ENCODE measurements around the gene KIAA0753. TPM values are rescaled to one million over a fixed set of nuclear protein-coding genes. Genes with fewer than 3 reads are reported as not detected.

Gene KIAA0753
- total and polyA plus RNA-seq, 2 of the 4 experiments (the other 2 are of a cell fraction) = 10.2 to 17.6 TPM

DNA sequence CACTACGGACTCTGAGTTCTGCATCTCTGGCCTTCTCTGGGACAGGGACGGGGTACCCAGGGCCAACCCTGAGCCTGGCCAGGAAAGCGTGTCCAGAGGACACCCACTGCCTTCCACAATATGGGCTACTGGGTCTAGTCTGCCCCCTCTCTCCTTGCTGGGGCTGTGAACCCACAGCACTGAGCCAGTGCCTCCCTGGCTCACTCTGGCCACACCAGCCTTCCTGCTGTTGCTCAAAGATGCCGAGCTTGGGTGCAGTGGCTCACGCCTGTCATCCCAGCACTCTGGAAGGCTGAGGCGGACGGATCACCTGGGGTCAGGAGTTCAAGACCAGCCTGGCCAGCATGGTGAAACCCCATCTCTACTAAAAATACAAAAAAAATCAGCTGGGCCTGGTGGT is 108.9 kb downstream of the KIAA0753 start:
- Histone ChIP-seq H4K5ac (ENCODE audit: low read depth, low read length) (no peak overlapping the region), H4K8ac (ENCODE audit: low read depth in 2 of 2, low read length in 2 of 2) (no peak overlapping the region), H3K18ac (ENCODE audit: low read depth, low read length) (no peak overlapping the region), H3K79me1 (ENCODE audit: low read depth in 1 of 2, low read length in 2 of 2) (no peaks in the 10 kb centered on the region), H3K9me3 (ENCODE audit: control insufficient read depth, insufficient read depth, low read length) (no peaks in the 10 kb centered on the region), H2BK20ac (ENCODE audit: low read depth, low read length) (no peak overlapping the region), H3K4ac (ENCODE audit: low read depth, low read length) (no peak overlapping the region), H3K36me3 (ENCODE audit: control insufficient read depth, insufficient read depth, low read length) (no peaks in the 10 kb centered on the region), H4K91ac (ENCODE audit: insufficient read depth, low read depth, low read length) (no peak overlapping the region), H3K23ac (ENCODE audit: low read depth, low read length) (no peak overlapping the region), H3K9me1 (ENCODE audit: insufficient read depth, low read length) (no peaks in the 10 kb centered on the region), H3K4me3 (ENCODE audit: insufficient read depth, low read depth, low read length) (no peak overlapping the region), H2AFZ (replicated peaks; ENCODE audit: low read length, poor library complexity) (no peak overlapping the region), H2BK5ac (ENCODE audit: low read depth, low read length, poor library complexity, severe bottlenecking) (no peak overlapping the region), H2AK9ac (replicated peaks; ENCODE audit: low read depth, low read length, poor library complexity) (no peak overlapping the region), H3K27ac (ENCODE audit: insufficient read depth, low read length) (no peak overlapping the region), H3K14ac (replicated peaks; ENCODE audit: low read depth, low read length) (no peak overlapping the region), H2AK5ac (ENCODE audit: low read depth, low read length) (no peak overlapping the region), H2BK120ac (ENCODE audit: low read depth, low read length) (no peak overlapping the region), H3K27me3 (ENCODE audit: control insufficient read depth, insufficient read depth, low read length) (no peaks in the 10 kb centered on the region), H2BK15ac (ENCODE audit: low read depth, low read length) (no peak overlapping the region), H3K56ac (ENCODE audit: extremely low read depth, insufficient read depth, low read length) (no peak overlapping the region), H3K9ac (ENCODE audit: low read depth, low read length) (no peak overlapping the region), H4K20me1 (ENCODE audit: insufficient read depth, low read length) (no peaks in the 10 kb centered on the region), H3K4me1 (ENCODE audit: control insufficient read depth, insufficient read depth, low read length) (no peaks in the 10 kb centered on the region), H3K4me2 (ENCODE audit: low read depth, low read length) (no peak overlapping the region)
- WGBS, 2 experiments (ENCODE audit: extremely low coverage in 2 of 2, insufficient read length in 1 of 2) = 33% methylated on average over 1 of the region's 7 CpGs; no CpG with 5 or more reads in 1 of the 2 experiments
- in situ Hi-C loops (cut with MboI; ENCODE audit: low sequenced_read_pairs) (no loop called here), intact Hi-C loops (cut with micrococcal nuclease) (no loop called here), dilution Hi-C loops (cut with HindIII; ENCODE audit: low sequenced_read_pairs, unreplicated experiment) (no loop called here)
- ChIA-PET POLR2A (ENCODE audit: unreplicated experiment) (interaction anchor here (0.6 kb wide), 1 partner anchor 15 kb away, joined by 3 read pairs; no protein-coding TSS in a partner anchor), CTCF (no interaction called here)
- BruUV-seq (replicated peaks) = no TSS peak
- ATAC-seq (ENCODE audit: low read depth) (no peak), DNase-seq (no peak)
- TF ChIP-seq RFX5 (IDR thresholded peaks at IDR 0.05; ENCODE audit: low read depth, low read length) = no peak
- TF ChIP-seq, protein P1, sequence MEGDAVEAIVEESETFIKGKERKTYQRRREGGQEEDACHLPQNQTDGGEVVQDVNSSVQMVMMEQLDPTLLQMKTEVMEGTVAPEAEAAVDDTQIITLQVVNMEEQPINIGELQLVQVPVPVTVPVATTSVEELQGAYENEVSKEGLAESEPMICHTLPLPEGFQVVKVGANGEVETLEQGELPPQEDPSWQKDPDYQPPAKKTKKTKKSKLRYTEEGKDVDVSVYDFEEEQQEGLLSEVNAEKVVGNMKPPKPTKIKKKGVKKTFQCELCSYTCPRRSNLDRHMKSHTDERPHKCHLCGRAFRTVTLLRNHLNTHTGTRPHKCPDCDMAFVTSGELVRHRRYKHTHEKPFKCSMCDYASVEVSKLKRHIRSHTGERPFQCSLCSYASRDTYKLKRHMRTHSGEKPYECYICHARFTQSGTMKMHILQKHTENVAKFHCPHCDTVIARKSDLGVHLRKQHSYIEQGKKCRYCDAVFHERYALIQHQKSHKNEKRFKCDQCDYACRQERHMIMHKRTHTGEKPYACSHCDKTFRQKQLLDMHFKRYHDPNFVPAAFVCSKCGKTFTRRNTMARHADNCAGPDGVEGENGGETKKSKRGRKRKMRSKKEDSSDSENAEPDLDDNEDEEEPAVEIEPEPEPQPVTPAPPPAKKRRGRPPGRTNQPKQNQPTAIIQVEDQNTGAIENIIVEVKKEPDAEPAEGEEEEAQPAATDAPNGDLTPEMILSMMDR (conservative IDR thresholded peaks at IDR 0.05; ENCODE audit: low read depth, low read length) = no peak
- TF ChIP-seq CHD1 (IDR thresholded peaks at IDR 0.05; ENCODE audit: low read depth, low read length) = no peak
- no peak for TF ChIP-seq FOS (IDR thresholded peaks at IDR 0.05; ENCODE audit: low read depth, low read length)
- no peak for TF ChIP-seq RAD21 (IDR thresholded peaks at IDR 0.05; ENCODE audit: low read length)
- no peak for TF ChIP-seq MAZ (IDR thresholded peaks at IDR 0.05; ENCODE audit: borderline replicate concordance, low read depth, low read length)
- no peak for TF ChIP-seq MAFK (IDR thresholded peaks at IDR 0.05; ENCODE audit: low read depth, low read length)
- no peak for TF ChIP-seq BHLHE40 (IDR thresholded peaks at IDR 0.05; ENCODE audit: low read depth, low read length)
- no peak for TF ChIP-seq POLR2A (IDR thresholded peaks at IDR 0.05; ENCODE audit: low read depth, low read length)
- TF ChIP-seq, protein P2, sequence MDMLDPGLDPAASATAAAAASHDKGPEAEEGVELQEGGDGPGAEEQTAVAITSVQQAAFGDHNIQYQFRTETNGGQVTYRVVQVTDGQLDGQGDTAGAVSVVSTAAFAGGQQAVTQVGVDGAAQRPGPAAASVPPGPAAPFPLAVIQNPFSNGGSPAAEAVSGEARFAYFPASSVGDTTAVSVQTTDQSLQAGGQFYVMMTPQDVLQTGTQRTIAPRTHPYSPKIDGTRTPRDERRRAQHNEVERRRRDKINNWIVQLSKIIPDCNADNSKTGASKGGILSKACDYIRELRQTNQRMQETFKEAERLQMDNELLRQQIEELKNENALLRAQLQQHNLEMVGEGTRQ (IDR thresholded peaks at IDR 0.05; ENCODE audit: low read depth, low read length) = no peak
- no peak for TF ChIP-seq MXI1 (IDR thresholded peaks at IDR 0.05; ENCODE audit: borderline replicate concordance, low read depth, low read length)
- no peak for TF ChIP-seq SMC3 (IDR thresholded peaks at IDR 0.05; ENCODE audit: low read depth, low read length)
- TF ChIP-seq NFE2L2 (IDR thresholded peaks at IDR 0.05; ENCODE audit: low read depth, low read length) = no peak
- no peak for TF ChIP-seq CEBPB (IDR thresholded peaks at IDR 0.05; ENCODE audit: low read depth, low read length)
- TF ChIP-seq, protein P3, sequence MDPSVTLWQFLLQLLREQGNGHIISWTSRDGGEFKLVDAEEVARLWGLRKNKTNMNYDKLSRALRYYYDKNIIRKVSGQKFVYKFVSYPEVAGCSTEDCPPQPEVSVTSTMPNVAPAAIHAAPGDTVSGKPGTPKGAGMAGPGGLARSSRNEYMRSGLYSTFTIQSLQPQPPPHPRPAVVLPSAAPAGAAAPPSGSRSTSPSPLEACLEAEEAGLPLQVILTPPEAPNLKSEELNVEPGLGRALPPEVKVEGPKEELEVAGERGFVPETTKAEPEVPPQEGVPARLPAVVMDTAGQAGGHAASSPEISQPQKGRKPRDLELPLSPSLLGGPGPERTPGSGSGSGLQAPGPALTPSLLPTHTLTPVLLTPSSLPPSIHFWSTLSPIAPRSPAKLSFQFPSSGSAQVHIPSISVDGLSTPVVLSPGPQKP (IDR thresholded peaks at IDR 0.05; ENCODE audit: borderline replicate concordance, low read depth, low read length) = no peak
- TF ChIP-seq RCOR1 (IDR thresholded peaks at IDR 0.05; ENCODE audit: insufficient replicate concordance, low read length) = no peak
